Fibroblast of the conjunctiva (primary cell): ENCODE measurements around the gene HES6.

Experiments used
- DNase-seq: peaks from one replicate; pipeline ENCODE4 v3.0.0-alpha.2; 2010; ENCODE audit warnings: low read depth

Gene HES6

GRCh38 chr2:238254095-238254723, 14.4 kb upstream of the HES6 start:
- DNase-seq, result no peak

DNA sequence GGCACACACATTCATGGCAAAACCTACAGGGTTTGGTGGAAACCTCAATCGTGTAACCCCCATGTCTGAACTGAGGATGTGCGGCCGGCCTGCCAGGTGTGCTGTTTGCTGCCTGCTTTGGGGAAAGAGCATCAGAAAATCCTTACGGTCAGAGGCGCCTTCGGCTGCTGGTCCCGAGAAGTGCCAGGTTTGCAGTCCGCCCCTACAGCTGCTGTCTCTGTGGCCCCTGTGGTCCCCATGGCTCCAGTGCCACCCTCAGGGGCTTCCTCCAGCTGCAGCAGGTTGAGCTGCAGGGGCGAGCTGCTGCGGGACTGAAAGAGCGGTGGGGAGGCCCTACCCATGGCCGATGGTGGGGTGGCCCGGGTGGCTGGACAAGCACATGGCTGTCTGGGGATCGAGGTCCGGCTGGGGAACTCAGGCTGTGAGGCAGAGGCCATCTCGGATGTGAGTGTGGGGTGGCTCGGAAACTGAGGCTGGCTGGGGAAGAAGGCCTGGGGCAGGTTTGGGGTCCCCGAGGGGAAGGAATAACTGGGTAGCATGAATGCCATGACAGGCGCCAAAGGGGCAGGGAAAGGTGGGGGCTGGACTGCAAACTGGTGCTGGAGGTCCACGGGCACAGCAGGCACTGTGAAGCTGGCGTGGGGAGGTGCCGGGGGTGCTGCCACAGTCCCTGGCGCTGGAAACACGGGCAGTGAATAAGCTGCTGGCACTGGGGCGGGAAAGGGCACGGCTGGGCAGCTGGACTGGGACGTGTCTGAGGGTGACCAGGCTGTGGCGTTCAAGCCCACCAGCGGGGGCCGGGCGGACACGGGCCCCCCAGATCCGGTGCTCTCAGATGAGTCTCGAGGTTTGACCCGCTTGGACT, 13.2 kb upstream of the HES6 start:
- DNase-seq, result no peak

GRCh38 chr2:238251986-238252385, 12.1 kb upstream of the HES6 start:
- no peak for DNase-seq

- DNase-seq, result no peak
Measured at GRCh38 chr2:238251331-238251730, 11.5 kb upstream of the HES6 start.

DNA sequence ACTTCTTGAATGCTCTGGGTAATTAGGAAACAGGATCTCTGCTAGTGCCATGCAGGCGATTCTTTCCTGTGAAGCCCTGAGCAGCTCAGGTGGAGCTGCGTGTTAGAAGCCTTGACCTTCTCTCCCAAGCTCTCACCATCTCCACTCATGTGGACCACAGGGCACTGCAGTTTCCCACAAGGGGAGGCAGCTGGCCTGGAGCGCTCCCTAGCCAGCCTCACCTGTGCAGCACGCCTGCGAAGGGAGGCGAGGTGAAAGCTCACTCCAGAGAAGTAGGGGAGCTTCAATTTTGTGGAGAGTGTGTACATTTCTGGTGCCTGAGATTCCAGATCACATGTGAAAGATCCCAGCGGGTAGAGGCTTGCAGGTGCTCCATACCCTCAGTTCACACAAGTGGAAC, 11.1 kb upstream of the HES6 start:
- no peak for DNase-seq

DNA sequence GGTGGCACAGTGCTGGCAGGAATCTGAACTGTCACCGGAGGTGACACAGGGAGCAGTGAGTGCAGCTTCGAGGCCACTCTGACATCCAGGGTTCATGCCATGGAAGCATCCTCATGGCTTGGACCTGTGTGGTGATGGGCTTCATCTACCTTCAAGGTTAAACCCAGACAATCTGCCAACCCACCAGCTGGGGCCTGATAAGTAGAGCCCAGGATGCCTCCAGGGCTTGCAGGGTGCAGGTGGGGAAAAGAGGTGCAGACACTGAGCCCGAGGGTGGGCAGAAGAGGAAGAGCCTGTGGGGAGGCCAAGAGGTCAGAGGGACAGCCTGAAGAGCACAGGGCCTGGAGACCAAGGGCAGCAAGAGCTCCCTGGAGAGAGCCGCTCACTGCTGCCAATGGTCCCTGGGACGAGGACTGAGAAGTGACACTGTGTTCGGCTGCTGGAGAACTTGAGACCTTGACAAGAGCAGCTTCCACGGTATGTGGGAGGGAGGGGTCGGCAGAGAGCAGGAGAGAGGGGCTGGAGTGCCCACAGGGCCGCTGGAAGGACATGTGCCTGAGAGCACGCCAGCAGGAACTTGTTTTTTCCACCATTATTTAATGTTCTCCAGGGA, 8.1 kb upstream of the HES6 start:
- DNase-seq, result no peak

GRCh38 chr2:238247002-238247822, 7.4 kb upstream of the HES6 start:
- DNase-seq, result no peak

DNA sequence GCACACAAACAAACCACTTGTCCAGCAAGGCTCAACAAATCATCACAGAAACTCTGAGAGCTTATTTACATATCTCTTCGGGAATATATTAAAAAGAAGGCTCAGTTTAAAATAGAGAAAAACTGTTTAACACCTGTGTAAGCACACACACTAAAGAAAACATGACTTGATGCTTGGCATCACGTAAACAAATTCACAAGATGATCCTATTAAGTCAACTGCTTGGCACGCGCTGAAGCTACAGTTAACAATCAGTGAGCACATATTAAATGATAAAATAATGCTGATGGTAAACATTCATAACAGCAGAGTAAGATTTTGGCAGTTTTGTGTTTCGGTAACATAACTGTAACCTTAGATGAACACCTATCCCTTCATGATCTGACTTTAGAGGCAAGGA, 4.3 kb upstream of the HES6 start:
- DNase-seq, result no peak

- no peak for DNase-seq
Measured at GRCh38 chr2:238243496-238244076, 3.7 kb upstream of the HES6 start.

GRCh38 chr2:238242731-238243495, 3.1 kb upstream of the HES6 start:
- no peak for DNase-seq

GRCh38 chr2:238241970-238242369, 2.1 kb upstream of the HES6 start:
- DNase-seq, result no peak

DNA sequence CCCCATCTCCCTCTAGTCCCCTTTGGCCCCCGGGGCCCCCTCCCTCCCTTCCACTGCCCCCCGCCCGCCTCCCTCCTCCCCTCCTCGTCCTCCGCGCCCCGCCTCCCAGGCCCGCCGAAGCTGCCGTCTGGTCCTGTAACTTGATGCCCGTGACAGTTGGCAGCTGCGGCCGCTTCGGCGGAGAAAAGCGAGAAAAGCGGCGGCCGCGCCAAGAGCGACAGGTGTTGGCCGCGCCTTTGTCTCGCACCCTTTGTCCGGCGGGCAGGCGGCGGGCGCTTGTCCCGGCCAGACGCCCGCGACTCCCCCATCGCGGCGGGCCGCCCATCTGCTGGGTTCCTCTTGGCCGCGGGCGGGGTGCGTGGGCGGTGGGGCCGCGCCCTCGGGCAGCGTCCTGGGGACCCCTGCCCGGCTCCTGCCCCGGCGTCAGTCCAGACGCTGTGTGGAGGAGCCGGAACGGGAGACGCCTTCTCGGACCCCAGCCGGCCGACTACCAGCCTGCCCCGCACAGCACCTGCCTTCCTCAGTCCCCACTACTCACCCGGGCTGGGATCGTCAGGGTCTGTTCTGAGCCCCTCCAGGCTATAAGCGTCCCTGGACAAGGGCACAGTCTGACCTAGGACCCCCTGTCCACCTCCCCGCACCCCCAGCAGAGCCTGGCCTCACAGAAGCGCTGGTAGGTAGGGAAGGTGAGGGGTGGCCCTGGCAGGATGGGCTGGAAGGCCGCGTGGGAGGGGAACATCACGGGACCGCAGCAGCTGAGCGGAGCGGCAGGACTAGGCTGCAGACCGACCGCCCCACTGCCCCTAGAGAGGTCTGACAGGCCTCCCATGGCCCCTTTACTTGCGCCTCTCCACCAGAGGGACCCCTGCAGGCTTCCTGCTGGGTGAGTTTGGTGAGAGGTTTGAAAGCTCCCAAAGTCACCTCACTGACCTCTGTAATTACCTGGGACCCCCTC, 1.2 kb upstream of the HES6 start:
- no peak for DNase-seq

- DNase-seq, result no peak
Measured at GRCh38 chr2:238239543-238239862, 335 bp downstream of the HES6 start.

- no peak for DNase-seq
Measured at GRCh38 chr2:238238766-238239542, 884 bp downstream of the HES6 start.

DNA sequence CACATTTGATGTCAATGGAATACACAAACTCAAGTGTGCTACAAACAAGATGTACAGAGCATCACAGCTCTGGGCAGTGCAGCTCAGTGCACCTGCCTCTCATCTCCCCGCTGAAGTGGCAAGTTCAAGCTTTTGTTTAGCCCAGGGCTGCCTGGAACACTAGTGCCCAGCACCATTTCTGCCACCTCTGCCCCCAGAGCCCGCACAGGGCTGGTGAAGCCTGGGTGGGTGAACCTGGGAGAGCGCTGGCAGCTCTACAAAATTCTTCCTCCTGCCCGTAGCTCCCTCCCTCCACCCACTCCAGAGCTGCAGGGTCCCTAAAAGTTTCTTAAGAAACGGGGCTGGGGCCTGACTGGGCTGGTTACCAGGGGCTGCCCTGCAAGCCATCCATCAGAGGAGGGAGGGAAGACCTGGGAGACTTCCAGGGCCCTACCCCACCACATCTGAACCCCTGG, 1.5 kb downstream of the HES6 start:
- DNase-seq, result no peak

GRCh38 chr2:238237431-238238135, 2.3 kb downstream of the HES6 start:
- DNase-seq, result no peak

GRCh38 chr2:238236571-238236970, 3.3 kb downstream of the HES6 start:
- DNase-seq, result no peak

- no peak for DNase-seq
Measured at GRCh38 chr2:238235856-238236255, 4.0 kb downstream of the HES6 start.

DNA sequence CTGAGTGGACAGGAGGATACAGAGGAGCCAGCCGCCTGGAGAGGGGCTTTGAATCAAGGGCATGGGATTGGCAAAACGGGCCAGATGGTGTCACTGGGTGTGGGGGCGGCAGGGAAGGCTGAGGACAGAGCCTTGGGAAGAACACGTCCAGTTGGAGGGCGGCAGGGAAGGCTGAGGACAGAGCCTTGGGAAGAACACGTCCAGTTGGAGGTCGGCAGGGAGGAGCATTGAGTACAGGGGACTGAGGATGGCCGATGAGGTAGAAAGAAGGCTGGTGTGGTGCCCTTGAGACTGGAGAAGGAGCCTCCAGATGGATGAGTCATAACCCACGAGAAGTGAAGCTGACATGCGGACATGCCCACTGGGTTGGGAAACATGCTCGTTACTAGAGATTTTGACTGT, 4.5 kb downstream of the HES6 start:
- DNase-seq, result no peak
